ENCODE measurements around the gene ACE.

- TF ChIP-seq POLR2AphosphoS5 (IDR thresholded peaks at IDR 0.05) (no peak), POLR2A (IDR thresholded peaks at IDR 0.05) (no peak)
- TF ChIP-seq, protein P1, sequence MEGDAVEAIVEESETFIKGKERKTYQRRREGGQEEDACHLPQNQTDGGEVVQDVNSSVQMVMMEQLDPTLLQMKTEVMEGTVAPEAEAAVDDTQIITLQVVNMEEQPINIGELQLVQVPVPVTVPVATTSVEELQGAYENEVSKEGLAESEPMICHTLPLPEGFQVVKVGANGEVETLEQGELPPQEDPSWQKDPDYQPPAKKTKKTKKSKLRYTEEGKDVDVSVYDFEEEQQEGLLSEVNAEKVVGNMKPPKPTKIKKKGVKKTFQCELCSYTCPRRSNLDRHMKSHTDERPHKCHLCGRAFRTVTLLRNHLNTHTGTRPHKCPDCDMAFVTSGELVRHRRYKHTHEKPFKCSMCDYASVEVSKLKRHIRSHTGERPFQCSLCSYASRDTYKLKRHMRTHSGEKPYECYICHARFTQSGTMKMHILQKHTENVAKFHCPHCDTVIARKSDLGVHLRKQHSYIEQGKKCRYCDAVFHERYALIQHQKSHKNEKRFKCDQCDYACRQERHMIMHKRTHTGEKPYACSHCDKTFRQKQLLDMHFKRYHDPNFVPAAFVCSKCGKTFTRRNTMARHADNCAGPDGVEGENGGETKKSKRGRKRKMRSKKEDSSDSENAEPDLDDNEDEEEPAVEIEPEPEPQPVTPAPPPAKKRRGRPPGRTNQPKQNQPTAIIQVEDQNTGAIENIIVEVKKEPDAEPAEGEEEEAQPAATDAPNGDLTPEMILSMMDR (IDR thresholded peaks at IDR 0.05), result no peak
Observed at GRCh38 chr17:63534078-63534570, 57.3 kb downstream of the ACE start.

Measured in breast epithelium (tissue), 3 donors.